Activated CD8-positive, alpha-beta memory T cell treated with anti-CD3 and anti-CD28 coated beads, Interleukin-2, amount 10 ng/mL, durations not matched to agents 7 days and 5 days (primary cell): ENCODE measurements around the gene LPGAT1. TPM values are rescaled to one million over a fixed set of nuclear protein-coding genes. Genes with fewer than 3 reads are reported as not detected.

Source experiments
- ATAC-seq: fragments of 150-1000 bp; cut with Tn5 transposase; one replicate; pipeline ENCODE4 v1.10.0; 2021; ENCODE audit warnings: moderate library complexity
- CTCF ChIA-PET: fragments of 350-600 bp; sonication (Branson Sonifier 250); formaldehyde crosslinking; loops from one replicate; lab custom pipeline; 2021; ENCODE audit warnings: antibody characterized with exemption; lab: Charles Lee
- DNase-seq: peaks from one replicate; pipeline ENCODE4 v3.0.0-alpha.2; 2020
- H3K27ac Mint-ChIP-seq: one replicate; pipeline ENCODE4 v1.8.0; 2021; ENCODE audit warnings: mild to moderate bottlenecking, mixed read lengths
- H3K27me3 Mint-ChIP-seq: one replicate; pipeline ENCODE4 v1.8.0; 2021; ENCODE audit warnings: mixed read lengths
- H3K36me3 Mint-ChIP-seq: one replicate; pipeline ENCODE4 v1.8.0; 2021; ENCODE audit warnings: mild to moderate bottlenecking, mixed read lengths
- H3K4me1 Mint-ChIP-seq: one replicate; pipeline ENCODE4 v1.8.0; 2021; ENCODE audit warnings: mixed read lengths
- H3K4me3 Mint-ChIP-seq: one replicate; pipeline ENCODE4 v1.8.0; 2021; ENCODE audit warnings: mild to moderate bottlenecking, moderate library complexity, mixed read lengths
- H3K9me3 Mint-ChIP-seq: one replicate; pipeline ENCODE4 v1.8.0; 2022; ENCODE audit warnings: low read depth, mixed read lengths
- total RNA-seq, 2 experiments: library from RNA; stranded (reverse); gene quantifications; one replicate each; pipeline ENCODE4 v1.2.3, GENCODE V29; 2021

LPGAT1 gene
- total RNA-seq, 2 experiments from 2014 or later, result 23.8 to 42.7 TPM

DNA sequence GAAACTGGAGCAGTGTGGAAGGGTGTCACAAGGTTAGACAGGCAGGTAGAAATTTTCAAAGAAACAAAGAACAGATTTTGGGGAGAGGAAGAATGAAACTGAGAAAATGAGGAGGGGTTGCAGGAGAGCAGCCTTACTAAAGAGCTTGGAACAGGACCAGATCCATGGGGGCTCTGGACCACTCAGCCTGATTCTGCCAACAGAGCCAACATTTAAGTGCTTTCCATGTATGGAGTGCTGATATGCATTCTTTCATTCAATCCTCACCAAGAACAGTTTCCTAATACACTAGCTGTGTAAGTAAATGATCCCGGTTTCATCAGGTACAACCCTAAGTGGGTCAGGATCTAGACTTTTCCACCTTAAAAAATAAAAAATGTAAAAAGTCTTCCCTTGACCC, 16.2 kb downstream of the LPGAT1 start:
- Mint-ChIP-seq H3K9me3 (no peaks in the 10 kb centered on the region), H3K4me3 (no peak overlapping the region), H3K36me3 (peaks cover 23% of the 10 kb centered on the region), H3K27ac (no peak overlapping the region), H3K4me1 (no peaks in the 10 kb centered on the region), H3K27me3 (no peaks in the 10 kb centered on the region)
- CTCF ChIA-PET, result no interaction called here
- DNase-seq (no peak), ATAC-seq (no peak)

DNA sequence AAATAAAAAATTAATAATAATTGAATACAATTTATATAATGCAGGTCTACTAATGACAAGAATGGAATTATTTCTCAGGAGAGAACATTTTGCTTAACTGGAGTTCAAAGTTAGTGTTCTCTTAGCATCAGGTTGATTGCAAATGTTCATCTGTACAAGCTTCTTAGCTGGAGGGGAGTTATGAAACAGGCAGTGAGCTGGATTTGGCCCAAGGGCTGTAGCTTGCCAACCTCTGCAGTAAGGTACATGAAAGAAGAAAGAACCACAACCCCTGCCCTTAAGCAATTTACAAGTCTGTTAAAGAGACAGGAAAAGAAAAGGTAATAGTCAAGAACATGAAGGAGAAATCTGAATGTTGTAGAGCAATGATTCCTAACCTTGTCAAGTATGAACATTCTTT, 17.0 kb downstream of the LPGAT1 start:
- no peaks in the 10 kb centered on the region for H3K27me3 Mint-ChIP-seq
- no peaks in the 10 kb centered on the region for H3K4me1 Mint-ChIP-seq
- CTCF ChIA-PET, result no interaction called here
- DNase-seq (no peak), ATAC-seq (no peak)
- H3K4me3 Mint-ChIP-seq, result no peak overlapping the region
- H3K36me3 Mint-ChIP-seq, result peaks cover 25% of the 10 kb centered on the region
- H3K27ac Mint-ChIP-seq, result no peak overlapping the region
- H3K9me3 Mint-ChIP-seq, result no peaks in the 10 kb centered on the region

DNA sequence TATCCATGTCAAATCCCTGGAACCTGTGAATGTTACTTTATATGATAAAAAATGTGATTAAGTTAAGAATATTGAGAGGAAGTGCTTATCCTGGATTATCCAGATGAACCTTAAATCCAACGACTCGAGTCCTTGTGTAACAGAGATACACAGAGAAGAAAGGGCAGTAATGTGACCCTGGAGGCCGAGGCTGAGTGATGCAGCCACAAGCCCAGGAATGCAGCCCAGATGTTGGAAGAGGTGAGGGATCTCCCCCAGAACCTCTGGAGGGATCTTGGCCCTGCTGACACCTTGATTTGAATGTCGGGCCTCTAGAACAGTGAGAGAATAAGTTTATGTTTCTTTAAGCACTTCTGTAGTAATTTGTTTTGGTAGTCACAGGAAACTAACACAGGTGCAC, 18.0 kb downstream of the LPGAT1 start:
- H3K4me1 Mint-ChIP-seq, result no peaks in the 10 kb centered on the region
- no peaks in the 10 kb centered on the region for H3K27me3 Mint-ChIP-seq
- ATAC-seq (no peak), DNase-seq (no peak)
- peaks cover 26% of the 10 kb centered on the region for H3K36me3 Mint-ChIP-seq
- no peak overlapping the region for H3K4me3 Mint-ChIP-seq
- no peaks in the 10 kb centered on the region for H3K9me3 Mint-ChIP-seq
- no peak overlapping the region for H3K27ac Mint-ChIP-seq
- CTCF ChIA-PET, result no interaction called here

DNA sequence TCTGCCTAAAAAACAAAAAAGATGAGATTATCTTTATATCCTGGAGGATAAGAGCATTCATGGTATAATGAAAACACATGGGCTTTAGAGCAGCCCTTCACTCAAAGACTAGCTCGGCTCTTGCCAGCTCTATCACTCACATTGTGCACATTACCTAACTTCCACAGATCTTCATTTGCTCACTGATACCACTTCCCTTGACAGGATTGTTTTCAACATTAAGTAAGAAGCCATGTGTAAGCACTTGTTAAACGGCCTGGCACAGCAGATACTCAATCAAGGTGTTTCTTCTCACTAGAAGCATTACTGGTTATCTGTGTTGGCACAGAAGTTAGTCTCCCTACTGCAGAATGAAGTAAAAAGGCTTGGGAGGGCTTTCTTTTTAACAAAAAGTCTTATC, 18.7 kb downstream of the LPGAT1 start:
- Mint-ChIP-seq H3K27me3 (no peaks in the 10 kb centered on the region), H3K27ac (no peak overlapping the region), H3K4me1 (no peaks in the 10 kb centered on the region), H3K9me3 (no peaks in the 10 kb centered on the region), H3K36me3 (peaks cover 30% of the 10 kb centered on the region), H3K4me3 (no peak overlapping the region)
- no peak for ATAC-seq
- no peak for DNase-seq
- CTCF ChIA-PET, result no interaction called here

DNA sequence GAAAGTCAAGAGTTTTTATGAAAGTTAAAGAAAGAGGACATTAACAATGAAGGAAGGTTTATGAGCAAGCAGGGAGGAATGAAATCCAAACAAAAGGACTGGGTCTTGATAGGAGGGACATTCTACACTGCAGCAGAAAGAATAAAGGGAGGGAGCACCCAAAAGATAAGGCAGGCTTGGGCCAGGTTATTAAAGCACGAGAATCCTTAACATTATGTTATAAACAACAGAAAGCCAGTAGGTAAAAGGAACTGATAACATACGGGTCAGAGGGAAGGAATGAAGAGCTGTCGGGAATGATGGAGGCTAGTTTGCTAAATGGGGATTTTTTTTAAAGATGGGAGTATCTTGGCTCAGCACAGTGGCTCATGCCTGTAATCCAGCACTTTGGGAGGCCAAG, 19.4 kb downstream of the LPGAT1 start:
- CTCF ChIA-PET, result no interaction called here
- no peak for DNase-seq
- ATAC-seq, result no peak
- Mint-ChIP-seq H3K27me3 (no peaks in the 10 kb centered on the region), H3K4me3 (no peak overlapping the region), H3K4me1 (no peaks in the 10 kb centered on the region), H3K9me3 (no peaks in the 10 kb centered on the region), H3K27ac (no peak overlapping the region), H3K36me3 (peaks cover 33% of the 10 kb centered on the region)

DNA sequence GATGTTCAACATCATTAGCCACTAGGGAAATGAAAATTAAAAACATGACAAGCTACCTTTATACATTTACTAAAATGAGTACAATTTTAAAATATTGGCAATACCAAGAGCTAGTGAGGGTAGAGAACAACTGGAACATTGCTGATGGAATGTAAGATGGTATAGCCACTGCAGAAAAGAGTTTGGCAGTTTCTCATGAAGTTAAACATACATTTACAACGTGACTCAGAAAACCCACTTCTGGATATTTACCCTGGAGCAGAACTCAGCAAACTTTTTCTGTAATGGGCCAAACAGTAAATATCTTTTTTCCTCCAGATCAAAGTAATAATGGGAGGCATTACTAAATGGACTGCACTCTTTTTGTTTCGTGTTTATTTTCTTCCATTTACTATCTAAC, 22.1 kb downstream of the LPGAT1 start:
- DNase-seq, result no peak
- ATAC-seq, result no peak
- H3K36me3 Mint-ChIP-seq, result peaks cover 44% of the 10 kb centered on the region
- H3K4me1 Mint-ChIP-seq, result no peaks in the 10 kb centered on the region
- CTCF ChIA-PET, result interaction anchor here (1.2 kb wide), 1 partner anchor 110 kb away, joined by 5 read pairs; no protein-coding TSS in a partner anchor
- peaks cover 3% of the 10 kb centered on the region for H3K9me3 Mint-ChIP-seq
- no peak overlapping the region for H3K27ac Mint-ChIP-seq
- H3K4me3 Mint-ChIP-seq, result no peak overlapping the region
- no peaks in the 10 kb centered on the region for H3K27me3 Mint-ChIP-seq

DNA sequence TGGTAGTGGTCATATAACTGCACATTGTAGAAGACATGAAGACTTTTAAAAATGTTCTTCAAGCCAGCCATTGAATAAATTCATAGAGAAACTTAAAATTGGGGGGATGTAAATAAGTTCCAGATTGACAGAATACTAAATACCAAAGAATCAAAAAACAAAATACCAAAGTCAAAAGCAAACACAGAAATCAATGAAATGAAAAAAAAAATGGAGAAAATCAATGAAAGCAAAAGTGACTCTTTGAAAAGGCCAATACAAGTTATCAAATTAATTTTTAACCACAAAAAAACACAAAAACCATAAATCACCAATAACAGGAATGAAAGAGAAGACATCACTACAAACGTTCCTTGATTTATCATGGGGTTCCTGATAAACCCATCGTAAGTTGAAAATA, 25.6 kb downstream of the LPGAT1 start:
- H3K4me3 Mint-ChIP-seq, result no peak overlapping the region
- CTCF ChIA-PET, result no interaction called here
- peaks cover 12% of the 10 kb centered on the region for H3K9me3 Mint-ChIP-seq
- no peak overlapping the region for H3K27ac Mint-ChIP-seq
- no peaks in the 10 kb centered on the region for H3K4me1 Mint-ChIP-seq
- peaks cover 54% of the 10 kb centered on the region for H3K36me3 Mint-ChIP-seq
- ATAC-seq (no peak), DNase-seq (no peak)
- no peaks in the 10 kb centered on the region for H3K27me3 Mint-ChIP-seq

DNA sequence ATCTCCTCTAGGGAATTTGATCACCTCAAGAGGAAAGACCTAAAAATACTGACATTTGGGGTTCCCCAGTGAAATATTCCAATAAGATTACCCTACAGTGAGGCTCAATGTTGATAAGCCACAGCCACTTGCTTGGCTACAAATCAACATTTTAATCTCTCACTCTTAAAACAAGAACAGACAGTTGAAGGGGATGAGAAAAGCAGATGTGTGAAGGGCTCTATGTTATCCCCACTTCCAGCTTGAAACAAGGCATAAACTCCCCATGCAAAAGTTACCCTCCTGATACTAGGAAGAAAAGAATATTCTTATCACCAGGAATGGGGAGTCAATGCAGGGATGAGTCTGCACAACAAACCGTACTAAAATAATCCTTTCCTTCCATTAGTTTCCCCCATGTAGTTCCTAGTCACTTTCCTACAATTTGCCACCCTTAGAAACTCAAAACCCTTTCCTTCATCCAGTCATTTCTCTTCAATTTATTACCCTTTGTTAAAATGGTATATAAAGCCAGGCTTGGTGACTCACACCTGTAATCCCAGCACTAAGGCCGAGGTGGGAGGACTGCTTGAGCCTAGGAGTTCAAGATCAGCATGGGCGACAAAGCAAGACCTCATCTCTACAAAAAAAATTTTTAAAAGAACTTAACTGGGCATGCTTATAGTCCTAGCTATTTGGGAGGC, 29.5 kb downstream of the LPGAT1 start:
- Mint-ChIP-seq H3K27ac (no peak overlapping the region), H3K4me3 (no peak overlapping the region), H3K27me3 (no peaks in the 10 kb centered on the region), H3K4me1 (no peaks in the 10 kb centered on the region), H3K36me3 (peaks cover 35% of the 10 kb centered on the region), H3K9me3 (peaks cover 12% of the 10 kb centered on the region)
- CTCF ChIA-PET, result interaction anchor here (0.9 kb wide), 1 partner anchor 12 kb away, joined by 3 read pairs; no protein-coding TSS in a partner anchor
- DNase-seq (no peak), ATAC-seq (no peak)

DNA sequence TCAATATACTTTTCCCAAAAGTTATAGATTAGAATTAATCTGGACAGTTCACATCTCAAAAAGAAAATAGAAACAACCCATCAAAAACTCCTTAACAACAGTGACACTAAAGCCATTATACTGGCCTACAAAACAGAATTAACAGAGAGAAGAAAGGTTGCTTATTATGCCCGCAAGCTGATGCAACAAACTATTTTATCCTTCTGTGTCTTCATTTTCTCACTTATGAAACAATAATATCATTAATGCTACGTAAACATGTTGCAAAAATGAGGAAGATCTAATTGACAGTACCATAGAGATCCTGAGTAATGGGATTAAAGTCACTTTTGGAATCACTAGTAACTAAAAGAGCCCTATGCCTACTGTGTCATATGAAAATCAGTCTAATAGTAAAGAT, 32.6 kb downstream of the LPGAT1 start:
- H3K27ac Mint-ChIP-seq, result no peak overlapping the region
- no peaks in the 10 kb centered on the region for H3K4me1 Mint-ChIP-seq
- peaks cover 5% of the 10 kb centered on the region for H3K9me3 Mint-ChIP-seq
- DNase-seq, result no peak
- CTCF ChIA-PET, result interaction anchor here (0.6 kb wide), 2 partner anchors 77 to 108 kb away, joined by 3 read pairs; no protein-coding TSS in a partner anchor
- no peak overlapping the region for H3K4me3 Mint-ChIP-seq
- H3K27me3 Mint-ChIP-seq, result no peaks in the 10 kb centered on the region
- no peak for ATAC-seq
- H3K36me3 Mint-ChIP-seq, result peaks cover 19% of the 10 kb centered on the region

DNA sequence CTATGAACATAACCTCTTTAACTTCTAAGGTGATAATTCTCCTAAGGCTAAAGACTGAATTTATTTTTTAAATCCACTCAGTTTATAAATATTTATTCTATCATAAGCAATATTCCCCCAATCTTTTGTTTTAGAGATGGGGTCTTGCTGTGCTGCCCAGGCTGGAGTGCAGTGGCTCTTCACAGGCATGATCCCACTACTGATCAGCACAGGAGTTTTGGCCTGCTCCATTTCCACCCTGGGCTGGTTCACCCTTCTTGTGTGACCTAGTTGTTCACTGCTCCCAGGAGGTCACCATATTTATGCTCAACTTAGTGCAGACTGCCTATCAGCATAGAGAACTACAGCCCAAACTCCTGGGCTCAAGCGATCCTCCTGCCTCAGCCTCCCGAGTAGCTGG, 38.6 kb downstream of the LPGAT1 start:
- Mint-ChIP-seq H3K27me3 (no peaks in the 10 kb centered on the region), H3K4me3 (no peak overlapping the region), H3K27ac (no peak overlapping the region), H3K4me1 (no peaks in the 10 kb centered on the region), H3K9me3 (no peaks in the 10 kb centered on the region), H3K36me3 (peaks cover 10% of the 10 kb centered on the region)
- no peak for DNase-seq
- no peak for ATAC-seq
- CTCF ChIA-PET, result no interaction called here

DNA sequence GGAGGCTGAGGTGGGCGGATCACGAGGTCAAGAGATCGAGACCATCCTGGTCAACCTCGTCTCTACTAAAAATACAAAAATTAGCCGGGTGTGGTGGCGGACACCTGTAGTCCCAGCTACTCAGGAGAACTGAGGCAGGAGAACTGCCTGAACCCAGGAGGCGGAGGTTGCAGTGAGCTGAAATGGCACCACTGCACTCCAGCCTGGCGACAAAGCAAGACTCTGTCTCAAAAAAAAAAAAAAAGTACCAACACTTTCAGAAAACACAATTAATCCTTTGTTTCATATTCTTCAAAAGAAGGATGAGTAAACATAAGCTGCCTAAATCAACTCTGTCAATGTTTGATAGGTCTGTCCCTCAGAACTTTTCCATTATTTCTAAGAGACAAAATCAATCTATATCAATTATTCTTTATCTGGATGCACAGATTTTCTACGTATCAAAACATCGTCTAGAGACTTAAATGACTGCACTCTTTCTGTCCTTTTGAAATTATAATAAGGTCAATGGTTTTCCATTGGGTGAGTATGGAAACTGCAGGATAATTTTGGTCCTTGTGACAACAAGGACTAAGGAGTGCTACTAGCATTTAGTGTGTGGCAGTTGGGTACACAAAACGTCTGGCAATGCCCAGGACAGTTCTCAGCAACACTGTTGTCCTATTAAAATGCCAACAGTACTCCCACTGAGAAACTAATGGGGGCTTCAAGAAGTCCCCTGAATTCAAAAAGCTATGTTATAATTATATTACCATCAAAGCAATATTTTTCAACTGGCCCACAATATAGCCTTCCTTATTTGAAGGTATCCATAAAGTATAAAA, 40.7 kb downstream of the LPGAT1 start:
- no peak overlapping the region for H3K4me3 Mint-ChIP-seq
- no peak overlapping the region for H3K27ac Mint-ChIP-seq
- ATAC-seq (no peak), DNase-seq (no peak)
- no peaks in the 10 kb centered on the region for H3K9me3 Mint-ChIP-seq
- CTCF ChIA-PET, result interaction anchor here (1.0 to 1.3 kb wide), 3 partner anchors 11 to 109 kb away, joined by 3 read pairs; no protein-coding TSS in a partner anchor
- H3K36me3 Mint-ChIP-seq, result peaks cover 7% of the 10 kb centered on the region
- H3K4me1 Mint-ChIP-seq, result no peaks in the 10 kb centered on the region
- no peaks in the 10 kb centered on the region for H3K27me3 Mint-ChIP-seq

DNA sequence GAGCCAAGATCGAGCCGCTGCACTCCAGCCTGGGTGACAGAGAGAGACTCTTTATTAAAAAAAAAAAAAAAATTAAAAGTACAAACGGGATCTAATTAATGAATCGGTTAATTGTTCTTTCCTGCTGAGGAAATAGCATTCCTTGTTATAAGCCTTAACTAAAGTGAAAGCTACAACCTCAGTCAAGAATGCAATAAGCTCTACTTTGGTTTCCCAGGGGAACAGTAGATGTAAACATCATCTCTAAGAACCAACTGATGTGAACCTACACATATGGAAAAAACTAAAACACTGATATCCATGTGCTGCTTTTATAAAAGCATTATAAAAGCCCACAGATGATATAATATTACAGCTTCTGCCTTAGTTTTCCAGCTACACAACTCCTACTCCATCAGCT, 41.9 kb downstream of the LPGAT1 start:
- H3K4me1 Mint-ChIP-seq, result peaks cover 5% of the 10 kb centered on the region
- no peak overlapping the region for H3K4me3 Mint-ChIP-seq
- H3K9me3 Mint-ChIP-seq, result no peaks in the 10 kb centered on the region
- no peak overlapping the region for H3K27ac Mint-ChIP-seq
- CTCF ChIA-PET, result interaction anchor here (1.0 to 1.3 kb wide), 2 partner anchors 12 to 108 kb away, joined by 3 read pairs; no protein-coding TSS in a partner anchor
- ATAC-seq, result no peak
- no peaks in the 10 kb centered on the region for H3K27me3 Mint-ChIP-seq
- H3K36me3 Mint-ChIP-seq, result peaks cover 11% of the 10 kb centered on the region
- DNase-seq, result no peak

DNA sequence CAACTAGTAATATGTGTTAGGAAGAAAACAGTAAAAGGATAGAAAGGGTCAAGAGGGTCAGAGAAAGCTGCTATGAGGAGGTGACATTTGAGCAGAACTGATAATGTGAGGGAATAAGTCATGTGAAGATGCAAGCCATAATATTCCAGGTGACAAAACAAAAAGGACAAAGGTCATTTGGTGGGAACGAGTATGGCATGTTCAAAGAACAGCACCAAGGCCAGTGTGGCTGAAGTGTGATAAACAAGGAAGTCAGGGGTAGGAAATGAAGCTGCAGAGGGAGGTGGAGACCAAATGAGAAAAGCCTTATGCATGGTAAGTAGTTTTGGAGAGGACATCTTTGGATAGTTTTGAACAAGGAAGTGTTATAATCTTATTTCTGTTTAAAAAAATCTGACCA, 46.7 kb downstream of the LPGAT1 start:
- no peak for DNase-seq
- Mint-ChIP-seq H3K4me1 (peaks cover 6% of the 10 kb centered on the region), H3K4me3 (no peak overlapping the region), H3K27ac (no peak overlapping the region), H3K9me3 (no peaks in the 10 kb centered on the region), H3K27me3 (no peaks in the 10 kb centered on the region), H3K36me3 (peaks cover 5% of the 10 kb centered on the region)
- no peak for ATAC-seq
- CTCF ChIA-PET, result interaction anchor here (0.7 to 1.6 kb wide), 2 partner anchors 85 to 251 kb away, joined by 3 read pairs; no protein-coding TSS in a partner anchor

DNA sequence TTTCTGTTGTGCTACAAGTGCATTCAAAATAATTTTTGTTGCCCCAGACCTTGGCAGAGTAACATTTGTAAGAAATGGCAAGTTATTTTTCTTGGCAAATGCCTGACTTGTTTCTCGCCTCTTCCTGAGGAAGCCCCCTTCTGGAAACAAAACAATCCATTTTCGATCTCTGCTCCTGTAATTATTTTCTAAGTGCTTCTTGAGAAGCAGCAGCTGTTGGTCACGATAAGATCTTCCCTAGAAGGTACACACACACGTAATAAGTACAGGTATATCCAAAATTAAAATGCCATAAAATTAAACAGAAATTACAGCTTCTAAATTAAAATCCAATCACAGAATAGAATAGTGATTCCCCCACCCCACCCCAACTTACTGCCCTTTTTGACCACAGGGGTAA, 47.3 kb downstream of the LPGAT1 start:
- Mint-ChIP-seq H3K36me3 (peaks cover 5% of the 10 kb centered on the region), H3K27ac (no peak overlapping the region), H3K9me3 (no peaks in the 10 kb centered on the region), H3K4me1 (peaks cover 6% of the 10 kb centered on the region), H3K4me3 (no peak overlapping the region), H3K27me3 (no peaks in the 10 kb centered on the region)
- DNase-seq (no peak), ATAC-seq (no peak)
- CTCF ChIA-PET, result interaction anchor here (1.6 kb wide), 1 partner anchor 84 kb away, joined by 3 read pairs; no protein-coding TSS in a partner anchor
